RWPE2 (cell line): ENCODE results near the gene SULT1B1.

Experiments
- ATAC-seq: fragments of 200-7000 bp; cut with Tn5 transposase; 3 replicates; pipeline ENCODE4 v1.9.1; 2021; ENCODE audit warnings: low read depth
- DNase-seq: peaks from one replicate; pipeline ENCODE4 v3.0.0-alpha.2; 2020; ENCODE audit warnings: low spot score
- H3K27ac ChIP-seq: fragments of 450-650 bp; 2 replicates; pipeline ENCODE4 v1.5.1; 2017; ENCODE audit warnings: mild to moderate bottlenecking; ENCODE audit not compliant: poor library complexity, severe bottlenecking
- H3K27me3 ChIP-seq: fragments of 250-450 bp; sonication (Bioruptor Pico); 2 replicates; pipeline ENCODE4 v1.5.1; 2021; ENCODE audit warnings: mild to moderate bottlenecking, moderate library complexity; ENCODE audit not compliant: insufficient read depth, poor library complexity, severe bottlenecking
- H3K36me3 ChIP-seq: fragments of 250-450 bp; sonication (Bioruptor Pico); 2 replicates; pipeline ENCODE4 v1.5.1; 2020; ENCODE audit warnings: low read depth, mild to moderate bottlenecking, moderate library complexity
- H3K4me1 ChIP-seq: fragments of 250-450 bp; sonication (Bioruptor Pico); 2 replicates; pipeline ENCODE4 v1.5.1; 2021; ENCODE audit warnings: mild to moderate bottlenecking, moderate library complexity; ENCODE audit not compliant: insufficient read depth, poor library complexity, severe bottlenecking
- H3K4me3 ChIP-seq: fragments of 250-450 bp; sonication (Bioruptor Pico); 2 replicates; pipeline ENCODE4 v1.5.1; 2021; ENCODE audit warnings: mild to moderate bottlenecking, moderate library complexity; ENCODE audit not compliant: severe bottlenecking
- H3K9me3 ChIP-seq: fragments of 250-450 bp; sonication (Bioruptor Pico); 2 replicates; pipeline ENCODE4 v1.5.1; 2021; ENCODE audit warnings: mild to moderate bottlenecking, moderate library complexity; ENCODE audit not compliant: severe bottlenecking
- TF ChIP-seq, protein P1 (sequence below): fragments of 450-650 bp; IDR thresholded peaks from one replicate; pipeline ENCODE4 v1.5.1; 2017; ENCODE audit warnings: mild to moderate bottlenecking, moderate library complexity; ENCODE audit not compliant: poor library complexity, severe bottlenecking

The SULT1B1 gene

DNA sequence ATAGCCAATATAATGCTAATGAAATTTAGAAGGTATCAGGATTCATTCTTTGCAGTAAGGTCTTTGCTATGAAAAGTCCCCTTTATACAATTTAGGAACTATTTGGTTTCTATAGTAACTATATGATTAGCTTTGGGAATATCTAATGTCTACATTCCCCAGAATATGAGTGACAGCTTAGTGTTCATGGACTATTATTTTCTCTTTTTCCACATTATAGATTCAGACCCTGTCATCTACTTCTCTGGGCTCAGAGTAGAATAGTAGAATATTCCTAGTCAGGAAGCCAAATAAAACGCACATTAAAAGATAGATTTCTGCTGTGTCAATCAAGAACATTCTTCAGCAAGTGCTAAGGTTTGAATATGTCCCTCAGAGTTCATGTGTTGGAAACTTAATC, 26.1 kb upstream of the SULT1B1 start:
- DNase-seq (no peak), ATAC-seq (no peak)
- Histone ChIP-seq H3K27me3 (no peaks in the 10 kb centered on the region), H3K27ac (no peak overlapping the region), H3K9me3 (no peaks in the 10 kb centered on the region), H3K4me3 (no peak overlapping the region), H3K4me1 (peaks cover 15% of the 10 kb centered on the region), H3K36me3 (no peaks in the 10 kb centered on the region)
- TF ChIP-seq, protein P1, sequence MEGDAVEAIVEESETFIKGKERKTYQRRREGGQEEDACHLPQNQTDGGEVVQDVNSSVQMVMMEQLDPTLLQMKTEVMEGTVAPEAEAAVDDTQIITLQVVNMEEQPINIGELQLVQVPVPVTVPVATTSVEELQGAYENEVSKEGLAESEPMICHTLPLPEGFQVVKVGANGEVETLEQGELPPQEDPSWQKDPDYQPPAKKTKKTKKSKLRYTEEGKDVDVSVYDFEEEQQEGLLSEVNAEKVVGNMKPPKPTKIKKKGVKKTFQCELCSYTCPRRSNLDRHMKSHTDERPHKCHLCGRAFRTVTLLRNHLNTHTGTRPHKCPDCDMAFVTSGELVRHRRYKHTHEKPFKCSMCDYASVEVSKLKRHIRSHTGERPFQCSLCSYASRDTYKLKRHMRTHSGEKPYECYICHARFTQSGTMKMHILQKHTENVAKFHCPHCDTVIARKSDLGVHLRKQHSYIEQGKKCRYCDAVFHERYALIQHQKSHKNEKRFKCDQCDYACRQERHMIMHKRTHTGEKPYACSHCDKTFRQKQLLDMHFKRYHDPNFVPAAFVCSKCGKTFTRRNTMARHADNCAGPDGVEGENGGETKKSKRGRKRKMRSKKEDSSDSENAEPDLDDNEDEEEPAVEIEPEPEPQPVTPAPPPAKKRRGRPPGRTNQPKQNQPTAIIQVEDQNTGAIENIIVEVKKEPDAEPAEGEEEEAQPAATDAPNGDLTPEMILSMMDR, result no peak

DNA sequence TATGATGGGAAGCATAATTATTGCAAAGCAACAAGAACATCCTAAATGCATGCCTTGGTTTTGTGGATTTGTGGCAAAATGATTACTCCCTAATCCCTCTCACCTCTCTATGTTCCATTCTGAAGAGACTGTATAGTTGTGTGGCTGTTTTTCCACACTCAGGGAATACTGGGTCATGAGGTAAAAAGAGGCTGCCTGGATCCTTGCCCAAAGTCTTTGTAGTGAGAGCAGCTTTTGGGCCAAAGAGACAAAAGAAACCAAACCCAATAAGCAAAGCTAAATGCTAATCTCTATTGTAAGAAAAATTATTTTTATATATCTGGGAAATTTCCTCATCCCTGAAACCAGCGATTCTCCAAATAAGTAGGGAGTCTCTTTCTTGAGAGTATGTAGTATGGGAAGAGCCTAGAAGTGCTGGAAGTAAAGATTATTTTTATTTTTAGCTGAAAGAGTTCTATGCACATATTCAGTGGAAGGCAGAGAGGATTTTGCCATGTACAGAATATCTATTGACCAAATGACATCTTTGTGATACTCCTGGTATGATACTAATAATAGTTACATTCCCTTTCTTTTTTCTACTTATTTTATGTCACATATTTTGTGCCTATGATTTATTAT, 24.9 kb upstream of the SULT1B1 start:
- no peak for ATAC-seq
- TF ChIP-seq, protein P1, result no peak
- no peak overlapping the region for H3K4me3 ChIP-seq
- DNase-seq, result no peak
- H3K27ac ChIP-seq, result no peak overlapping the region
- no peaks in the 10 kb centered on the region for H3K27me3 ChIP-seq
- H3K36me3 ChIP-seq, result no peaks in the 10 kb centered on the region
- H3K9me3 ChIP-seq, result no peaks in the 10 kb centered on the region
- H3K4me1 ChIP-seq, result peaks cover 15% of the 10 kb centered on the region

- TF ChIP-seq, protein P1, result no peak
- H3K4me3 ChIP-seq, result no peak overlapping the region
- H3K4me1 ChIP-seq, result peaks cover 3% of the 10 kb centered on the region
- no peaks in the 10 kb centered on the region for H3K27me3 ChIP-seq
- ATAC-seq (no peak), DNase-seq (no peak)
- no peaks in the 10 kb centered on the region for H3K36me3 ChIP-seq
- H3K9me3 ChIP-seq, result no peaks in the 10 kb centered on the region
- no peak overlapping the region for H3K27ac ChIP-seq
These were observed 22.4 kb upstream of the SULT1B1 start for GRCh38 chr4:69782651-69783310.

DNA sequence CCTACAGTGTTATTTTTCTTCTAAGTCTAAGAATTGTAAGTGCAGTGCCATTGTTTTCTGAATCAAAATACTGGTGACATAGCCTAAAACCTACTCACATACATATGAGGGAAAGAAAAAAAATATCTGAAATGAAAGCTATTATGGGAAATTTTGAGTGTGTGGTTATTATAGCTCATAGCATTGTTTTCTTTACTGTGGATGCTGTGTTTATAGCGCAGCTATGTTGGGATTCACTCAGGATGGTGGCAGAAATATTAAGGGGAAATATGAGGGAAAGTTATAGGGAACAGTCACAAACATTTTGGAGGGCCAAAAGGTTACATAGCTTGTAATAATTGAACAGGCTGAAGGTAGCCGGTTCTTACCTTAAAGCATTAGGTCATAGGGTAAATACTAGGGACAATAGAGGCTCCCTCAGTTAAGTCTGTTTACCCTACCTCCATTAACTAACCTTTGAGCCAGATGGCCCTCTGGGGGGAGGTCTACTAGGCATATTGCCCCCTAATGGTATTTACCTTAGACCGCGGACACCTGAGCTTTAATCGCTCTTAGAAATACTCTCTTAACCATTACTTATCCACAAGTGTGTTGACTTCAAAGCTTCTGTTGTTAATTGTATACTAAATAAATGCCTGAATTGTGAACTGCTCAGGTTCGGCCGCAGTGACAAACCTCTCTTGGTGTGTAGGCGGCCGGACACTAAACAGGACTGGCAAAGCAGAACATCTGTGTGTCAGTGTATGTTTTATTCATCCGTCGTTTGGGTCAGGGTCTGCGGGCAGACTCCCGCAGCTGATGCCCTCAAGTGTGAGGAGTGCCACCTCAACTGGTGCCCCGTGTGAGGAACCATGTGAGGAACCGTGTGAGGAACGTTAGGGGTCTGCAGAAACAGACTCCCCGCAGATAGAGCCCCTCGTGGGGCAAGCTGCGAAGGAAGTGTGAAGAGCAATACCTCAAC, 21.3 kb upstream of the SULT1B1 start:
- DNase-seq (no peak), ATAC-seq (no peak)
- H3K27ac ChIP-seq, result no peak overlapping the region
- no peak overlapping the region for H3K4me3 ChIP-seq
- no peaks in the 10 kb centered on the region for H3K27me3 ChIP-seq
- no peaks in the 10 kb centered on the region for H3K4me1 ChIP-seq
- no peaks in the 10 kb centered on the region for H3K9me3 ChIP-seq
- no peaks in the 10 kb centered on the region for H3K36me3 ChIP-seq
- TF ChIP-seq, protein P1, result no peak
